ENCODE results near the gene MARK3.

MARK3 gene

DNA sequence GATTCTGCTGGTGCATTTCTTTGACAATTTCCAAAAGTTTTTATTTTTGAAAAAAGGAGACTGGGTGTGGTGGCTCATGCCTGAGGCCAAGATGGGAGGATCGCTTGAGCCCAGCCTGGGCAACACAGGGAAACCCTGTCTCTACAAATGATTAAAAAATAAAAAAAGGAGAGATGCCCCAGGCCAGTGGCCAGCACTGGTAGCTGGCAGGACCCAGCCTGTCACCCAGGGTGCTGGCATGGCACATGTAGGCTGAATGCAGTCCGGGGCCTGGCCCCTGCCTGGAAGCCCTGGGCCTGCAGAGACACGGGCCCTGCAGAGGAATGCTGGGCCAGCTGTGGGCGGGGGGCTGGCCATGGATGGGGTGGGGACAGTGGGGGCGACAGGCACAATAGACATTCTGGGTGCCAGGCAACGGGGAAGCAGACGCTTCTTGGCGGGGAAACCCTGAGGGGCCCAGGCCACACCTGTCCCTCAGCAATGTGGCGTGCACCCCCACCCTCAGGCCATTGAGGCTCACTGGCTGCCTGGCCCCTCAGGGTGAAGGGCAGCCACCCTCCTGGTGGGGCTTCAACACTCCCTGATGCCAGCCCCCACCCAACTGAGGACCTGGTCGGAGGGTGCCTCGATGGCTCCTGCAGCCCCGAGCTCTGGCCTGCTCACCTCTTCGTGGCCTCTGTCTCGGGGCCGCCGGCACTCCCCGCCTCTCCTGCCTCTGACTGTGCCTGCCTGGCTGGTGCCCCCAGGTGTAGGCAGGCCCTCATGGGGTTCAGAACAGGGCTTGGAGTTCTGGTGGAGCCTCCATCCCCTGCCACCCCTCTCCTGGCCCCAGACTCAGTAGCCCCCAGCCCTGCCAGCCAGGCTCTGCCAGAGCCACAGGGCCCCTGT, 155.8 kb downstream of the MARK3 start:
- peak; percentile 45 for DNase-seq (ENCODE audit: low read depth)
- no peak overlapping the region for H3K4me3 ChIP-seq (ENCODE audit: low read length)
- TF ChIP-seq, protein P1, sequence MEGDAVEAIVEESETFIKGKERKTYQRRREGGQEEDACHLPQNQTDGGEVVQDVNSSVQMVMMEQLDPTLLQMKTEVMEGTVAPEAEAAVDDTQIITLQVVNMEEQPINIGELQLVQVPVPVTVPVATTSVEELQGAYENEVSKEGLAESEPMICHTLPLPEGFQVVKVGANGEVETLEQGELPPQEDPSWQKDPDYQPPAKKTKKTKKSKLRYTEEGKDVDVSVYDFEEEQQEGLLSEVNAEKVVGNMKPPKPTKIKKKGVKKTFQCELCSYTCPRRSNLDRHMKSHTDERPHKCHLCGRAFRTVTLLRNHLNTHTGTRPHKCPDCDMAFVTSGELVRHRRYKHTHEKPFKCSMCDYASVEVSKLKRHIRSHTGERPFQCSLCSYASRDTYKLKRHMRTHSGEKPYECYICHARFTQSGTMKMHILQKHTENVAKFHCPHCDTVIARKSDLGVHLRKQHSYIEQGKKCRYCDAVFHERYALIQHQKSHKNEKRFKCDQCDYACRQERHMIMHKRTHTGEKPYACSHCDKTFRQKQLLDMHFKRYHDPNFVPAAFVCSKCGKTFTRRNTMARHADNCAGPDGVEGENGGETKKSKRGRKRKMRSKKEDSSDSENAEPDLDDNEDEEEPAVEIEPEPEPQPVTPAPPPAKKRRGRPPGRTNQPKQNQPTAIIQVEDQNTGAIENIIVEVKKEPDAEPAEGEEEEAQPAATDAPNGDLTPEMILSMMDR (IDR thresholded peaks at IDR 0.05; ENCODE audit: insufficient read depth, low read depth, low read length, missing control alignments): no peak

DNA sequence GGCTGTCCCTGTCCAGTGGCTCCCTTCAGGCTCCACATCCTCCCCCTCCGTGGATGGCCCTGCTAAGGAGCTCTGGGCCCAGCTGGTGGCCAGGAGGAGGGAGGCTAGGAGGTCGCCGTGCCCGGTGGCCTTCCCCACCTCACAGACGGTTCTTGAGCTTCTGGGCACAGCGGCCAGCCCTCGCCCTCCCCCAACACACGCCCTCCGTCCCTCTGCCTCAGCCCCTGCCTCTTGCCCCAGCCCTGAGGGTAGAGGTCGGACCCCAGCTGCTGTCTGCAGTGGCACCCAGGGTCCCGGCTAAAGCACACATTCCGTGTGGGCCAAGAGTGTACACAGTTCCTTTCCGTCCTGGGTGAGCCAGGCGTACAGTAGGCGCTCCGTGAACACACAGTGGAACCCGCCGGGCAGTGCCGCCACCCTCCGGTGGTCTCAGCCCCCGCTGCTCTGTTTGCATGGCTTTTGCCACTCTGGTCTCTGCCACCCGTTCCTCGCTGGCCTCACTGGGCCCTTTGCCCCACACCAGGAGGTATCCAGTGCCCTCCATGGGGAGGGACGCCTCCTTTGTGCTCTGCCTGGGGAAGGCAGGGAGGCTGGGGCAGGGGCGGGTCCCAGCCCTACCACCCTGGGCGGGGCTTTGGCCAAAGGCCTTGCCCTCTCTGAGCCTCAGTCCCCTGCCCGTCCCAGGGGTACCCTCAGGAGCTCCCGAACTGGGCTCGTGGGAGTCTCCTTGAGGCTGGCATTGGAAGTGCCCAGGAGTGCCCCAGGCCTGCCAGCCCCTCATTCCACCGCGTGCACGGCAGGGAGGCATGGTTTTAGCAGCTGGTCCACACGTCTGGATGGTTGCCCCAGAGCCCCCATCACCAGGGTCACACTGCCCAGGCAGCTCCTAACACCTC, 156.7 kb downstream of the MARK3 start:
- TF ChIP-seq, protein P1 (IDR thresholded peaks at IDR 0.05; ENCODE audit: insufficient read depth, low read depth, low read length, missing control alignments): no peak
- no peak for DNase-seq (ENCODE audit: low read depth)
- no peak overlapping the region for H3K4me3 ChIP-seq (ENCODE audit: low read length)

DNA sequence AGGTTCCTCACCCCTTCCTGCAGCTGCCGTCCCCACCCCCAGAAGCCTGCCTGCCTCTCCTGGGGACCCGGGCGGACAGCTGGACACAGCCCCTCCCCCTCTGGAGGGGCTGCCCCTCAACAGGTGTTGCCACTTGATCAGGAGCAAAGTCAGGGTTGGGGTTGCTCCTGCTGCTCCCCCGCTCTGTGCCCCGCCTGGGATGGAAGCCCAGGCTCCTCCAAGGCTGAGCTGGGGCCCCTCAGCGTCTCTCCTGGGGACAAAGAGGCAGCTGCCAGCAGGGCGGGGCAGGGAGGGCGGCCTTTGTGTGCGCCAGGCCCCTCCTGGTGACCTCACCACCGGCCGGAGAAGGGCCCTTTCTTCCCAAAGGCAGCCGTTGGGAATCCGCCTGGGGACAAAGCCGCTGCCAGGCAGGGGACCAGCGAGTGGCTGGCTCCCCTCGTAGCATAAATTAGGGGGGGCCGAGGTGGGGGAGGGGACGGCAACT, 157.4 kb downstream of the MARK3 start:
- H3K4me3 ChIP-seq (ENCODE audit: low read length): no peak overlapping the region
- TF ChIP-seq, protein P1 (IDR thresholded peaks at IDR 0.05; ENCODE audit: insufficient read depth, low read depth, low read length, missing control alignments): no peak
- DNase-seq (ENCODE audit: low read depth): no peak

DNA sequence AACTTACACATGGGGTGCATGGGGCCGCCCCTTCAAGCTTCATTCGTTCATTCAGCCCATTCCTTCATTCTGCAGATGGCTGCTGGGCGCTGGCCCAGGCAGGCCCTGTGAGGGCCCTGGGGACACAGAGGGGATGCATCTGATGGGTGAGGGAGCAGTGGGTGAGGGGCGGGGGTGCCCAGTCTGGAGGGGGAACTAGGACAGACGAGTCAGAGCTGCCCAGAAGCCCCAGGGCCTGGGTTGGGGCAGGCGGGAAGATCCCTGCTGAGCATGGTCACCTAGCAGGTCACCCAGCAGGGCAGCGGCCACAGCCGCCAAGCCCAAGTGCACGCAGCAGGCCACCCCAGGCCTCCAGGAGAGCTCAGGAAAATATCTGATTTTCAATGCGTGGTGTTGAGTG, 157.9 kb downstream of the MARK3 start:
- no peak for DNase-seq (ENCODE audit: low read depth)
- TF ChIP-seq, protein P1 (IDR thresholded peaks at IDR 0.05; ENCODE audit: insufficient read depth, low read depth, low read length, missing control alignments): no peak
- H3K4me3 ChIP-seq (ENCODE audit: low read length): no peak overlapping the region

DNA sequence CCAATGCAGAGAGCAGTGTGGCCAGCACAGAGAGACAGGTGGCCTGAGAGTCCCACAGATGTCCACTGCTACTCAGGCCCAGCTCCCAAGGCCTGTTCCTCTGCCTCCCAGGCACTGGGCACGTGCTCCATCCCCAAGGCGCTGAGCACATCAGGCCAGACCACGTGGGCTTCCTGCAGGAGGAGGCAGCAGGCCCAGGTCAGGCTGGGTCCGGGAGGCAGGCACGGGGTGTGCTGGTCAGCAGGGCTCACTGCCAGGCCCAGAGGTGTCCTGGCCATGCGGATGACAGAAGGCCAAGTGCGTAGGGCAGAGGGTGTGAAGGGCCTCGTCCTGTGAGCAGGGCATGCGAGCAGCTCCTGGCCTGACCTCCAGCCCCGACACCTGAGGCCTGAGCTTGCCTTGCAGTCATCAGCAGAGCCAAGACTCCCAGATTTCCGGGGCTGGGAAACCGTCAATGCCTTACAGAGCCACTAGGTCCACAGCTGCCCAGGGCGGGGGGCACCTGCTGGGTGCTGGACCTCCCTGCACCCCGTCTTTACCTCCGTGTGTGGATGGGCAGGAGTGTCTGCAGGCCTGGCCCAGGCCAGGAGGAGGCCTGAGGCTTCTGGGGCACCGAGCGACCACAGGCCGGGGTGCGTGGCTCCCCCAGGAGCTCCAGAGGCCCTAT, 158.6 kb downstream of the MARK3 start:
- TF ChIP-seq, protein P1 (IDR thresholded peaks at IDR 0.05; ENCODE audit: insufficient read depth, low read depth, low read length, missing control alignments): no peak
- DNase-seq (ENCODE audit: low read depth): no peak
- H3K4me3 ChIP-seq (ENCODE audit: low read length): no peak overlapping the region

DNA sequence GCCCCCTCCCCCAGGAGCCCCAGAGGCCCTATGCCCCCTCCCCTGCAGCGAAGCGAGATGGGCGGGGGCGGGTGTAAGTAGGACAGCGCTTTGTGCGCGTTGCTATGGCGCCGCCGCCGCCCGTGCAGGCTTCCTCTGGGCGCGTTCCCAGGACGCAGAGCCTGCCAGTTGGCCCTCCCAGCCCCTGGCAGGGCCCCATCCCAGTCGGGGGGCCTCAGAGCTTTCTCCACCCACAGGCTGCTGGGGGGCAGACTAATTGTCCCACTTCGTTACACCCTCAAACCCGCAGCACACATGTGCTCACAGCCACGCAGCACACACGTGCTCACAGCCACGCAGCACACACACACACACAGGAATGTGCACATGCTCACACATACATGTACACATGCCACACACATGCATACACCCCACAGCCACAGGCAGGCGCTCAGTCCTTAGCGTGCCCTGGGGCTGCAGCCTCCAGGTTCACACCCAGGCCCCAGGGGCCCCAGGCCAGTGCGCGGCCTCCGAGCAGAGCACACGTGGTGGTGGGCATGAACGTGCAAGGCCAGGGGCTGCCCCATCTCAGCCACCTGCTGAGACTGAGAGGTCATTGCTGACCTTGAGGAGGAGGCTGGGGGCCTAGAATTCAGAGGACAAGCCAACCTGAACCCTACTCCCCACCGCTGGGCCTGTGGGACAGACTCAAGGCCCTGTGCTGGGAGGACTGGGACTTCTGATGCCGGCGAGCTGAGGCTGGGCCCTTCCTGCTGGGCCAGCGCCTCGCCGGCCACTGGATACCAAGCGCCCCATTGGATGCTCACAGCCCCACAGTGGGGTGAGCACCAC, 159.4 kb downstream of the MARK3 start:
- H3K4me3 ChIP-seq (ENCODE audit: low read length): no peak overlapping the region
- no peak for DNase-seq (ENCODE audit: low read depth)
- TF ChIP-seq, protein P1 (IDR thresholded peaks at IDR 0.05; ENCODE audit: insufficient read depth, low read depth, low read length, missing control alignments): no peak

All from epithelial cell of esophagus (primary cell).